Stimulated activated CD8-positive, alpha-beta memory T cell treated with anti-CD3 and anti-CD28 coated beads, Interleukin-12 subunit alpha, Interleukin-12 subunit beta, amount 100 ng/mL, for 24 hours (primary cell): ENCODE measurements around the gene STXBP2.

Experiments used
- DNase-seq: peaks from one replicate; pipeline ENCODE4 v3.0.0-alpha.2; 2020; ENCODE audit errors: extremely low read depth

The STXBP2 gene

DNA sequence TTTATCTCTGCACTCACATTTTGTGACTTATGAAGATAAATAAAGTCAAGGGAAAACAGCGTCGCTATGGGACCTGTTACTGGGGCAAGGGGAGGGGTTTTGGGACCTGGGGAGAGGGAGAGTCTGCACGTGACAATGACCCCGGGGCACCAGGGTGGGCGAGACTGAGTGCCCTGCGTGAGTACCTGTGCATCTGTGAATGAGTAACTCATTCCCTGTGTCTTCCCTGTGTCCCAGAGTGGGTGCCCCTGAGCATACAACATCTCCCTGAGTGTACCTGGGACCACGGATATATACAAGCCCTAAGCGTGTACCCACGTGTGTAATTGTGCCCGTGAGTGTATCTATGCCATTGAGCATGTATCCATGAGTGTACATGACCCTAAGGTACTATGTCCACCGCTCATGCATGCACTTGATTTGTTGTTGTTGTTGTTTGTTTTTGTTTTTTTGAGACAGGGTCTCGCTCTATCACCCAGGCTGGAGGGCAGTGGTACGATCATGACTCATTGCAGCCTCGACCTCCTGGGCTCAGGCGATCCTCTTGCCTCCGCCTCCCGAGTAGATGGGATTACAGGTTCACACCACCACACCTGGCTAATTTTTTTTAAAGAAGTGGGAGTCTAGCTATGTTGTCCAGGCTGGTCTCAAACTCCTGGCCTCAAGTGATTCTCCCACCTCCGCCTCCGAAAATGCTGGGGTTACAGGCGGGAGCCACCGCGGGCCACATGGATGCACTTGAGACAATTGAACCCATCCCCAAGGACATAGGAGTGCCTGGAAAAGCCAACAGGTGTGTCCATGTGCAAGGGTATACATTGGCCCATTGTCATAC, 43.1 kb downstream of the STXBP2 start:
- no peak for DNase-seq

DNA sequence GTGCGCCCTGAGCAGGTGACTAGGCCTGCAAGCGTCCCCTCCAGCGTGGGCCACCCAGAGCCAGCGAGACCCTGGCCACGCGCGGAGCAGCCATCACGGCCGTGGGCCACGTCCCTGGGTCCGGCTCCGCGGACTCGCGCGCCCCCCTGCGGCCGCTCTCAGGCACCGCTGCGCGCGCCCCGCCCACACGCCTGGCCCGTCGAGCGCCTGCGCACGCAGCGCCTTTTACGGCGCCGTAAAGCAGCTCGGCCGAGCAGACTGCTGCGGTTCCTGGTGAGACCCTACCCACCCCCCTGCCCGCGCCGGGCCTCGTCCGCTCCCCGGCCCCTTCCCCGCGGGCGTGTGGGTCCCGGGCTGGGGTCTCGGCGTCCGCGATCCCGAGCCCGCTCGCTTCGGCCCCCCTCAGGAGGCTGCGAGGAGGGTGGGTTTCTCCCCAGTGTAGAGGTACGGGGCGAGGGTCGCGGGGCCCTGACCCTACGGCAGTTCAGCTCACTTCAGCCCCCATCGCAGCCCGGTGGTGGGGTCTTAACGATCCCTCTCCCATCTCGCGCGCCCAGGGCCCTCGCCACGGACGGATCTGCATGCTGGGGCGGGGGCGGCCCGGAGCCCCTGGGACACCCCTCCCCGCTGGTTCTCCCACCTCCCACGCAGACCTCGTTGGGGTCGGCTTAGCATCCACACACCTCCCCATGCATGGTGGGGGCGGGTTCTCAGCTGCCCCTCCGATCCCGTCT, 43.9 kb downstream of the STXBP2 start, which contains the start of gene TRAPPC5:
TRAPPC5 (plus strand) TSS at position 228 of the 734 bp plus-strand sequence. CDS start 1,421 bp downstream, outside the sequence.
- DNase-seq, result peak; percentile 60

DNA sequence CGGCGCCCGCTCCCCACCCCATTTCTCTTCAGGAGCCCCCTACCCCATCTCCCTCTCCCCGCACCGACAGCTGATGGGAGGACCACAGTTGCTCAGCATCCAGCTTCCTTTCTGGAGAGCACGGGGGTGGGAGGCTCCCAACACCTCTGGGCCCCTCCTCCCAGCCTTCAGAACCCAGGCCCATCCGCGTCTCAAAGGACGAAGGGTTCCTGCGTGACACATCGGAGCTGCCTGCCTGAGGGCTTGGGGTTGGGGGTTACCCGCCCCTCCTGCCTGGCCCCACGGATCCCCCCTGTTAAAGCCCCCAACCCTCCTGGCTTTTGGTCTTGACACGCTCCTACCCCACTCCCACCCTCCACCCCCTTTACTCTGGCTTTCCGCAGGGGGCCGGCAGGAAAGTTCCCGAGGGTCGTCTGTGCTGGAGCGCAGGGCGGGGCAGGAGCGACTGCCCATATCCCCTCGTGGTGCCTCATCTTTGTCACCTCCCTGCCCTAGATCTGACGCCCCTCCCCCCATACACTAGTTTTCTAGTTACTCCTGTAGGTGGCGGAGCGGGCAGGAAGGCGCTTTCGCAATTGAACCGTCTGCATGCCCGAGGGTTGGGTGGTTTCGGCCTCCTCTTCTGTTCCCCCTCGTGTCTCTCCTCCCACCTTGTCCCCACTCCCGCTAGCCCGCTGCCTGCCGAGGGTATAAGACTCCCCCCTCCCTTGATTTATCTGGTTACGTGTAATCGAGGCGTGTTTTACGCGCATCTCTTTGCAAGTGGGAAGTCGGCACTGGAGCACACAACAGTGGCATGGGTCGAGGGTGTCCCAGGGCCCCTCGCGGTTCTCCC, 44.6 kb downstream of the STXBP2 start:
- DNase-seq, result peak; percentile 71

DNA sequence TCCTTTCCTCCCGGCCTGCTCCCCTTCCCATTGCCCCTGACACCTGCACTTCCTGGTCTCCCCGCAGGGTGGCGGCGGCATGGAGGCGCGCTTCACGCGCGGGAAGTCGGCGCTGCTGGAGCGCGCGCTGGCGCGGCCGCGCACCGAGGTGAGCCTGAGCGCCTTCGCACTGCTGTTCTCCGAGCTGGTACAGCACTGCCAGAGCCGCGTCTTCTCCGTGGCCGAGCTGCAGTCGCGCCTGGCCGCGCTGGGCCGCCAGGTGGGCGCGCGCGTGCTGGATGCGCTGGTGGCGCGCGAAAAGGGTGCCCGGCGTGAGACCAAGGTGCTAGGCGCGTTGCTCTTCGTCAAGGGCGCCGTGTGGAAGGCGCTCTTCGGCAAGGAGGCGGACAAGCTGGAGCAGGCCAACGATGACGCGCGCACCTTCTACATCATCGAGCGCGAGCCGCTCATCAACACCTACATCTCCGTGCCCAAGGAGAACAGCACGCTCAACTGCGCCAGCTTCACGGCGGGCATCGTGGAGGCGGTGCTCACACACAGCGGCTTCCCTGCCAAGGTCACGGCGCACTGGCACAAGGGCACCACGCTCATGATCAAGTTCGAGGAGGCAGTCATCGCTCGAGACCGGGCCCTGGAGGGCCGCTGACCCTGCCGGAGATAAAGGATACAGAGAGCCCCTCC, 45.4 kb downstream of the STXBP2 start:
- no peak for DNase-seq

DNA sequence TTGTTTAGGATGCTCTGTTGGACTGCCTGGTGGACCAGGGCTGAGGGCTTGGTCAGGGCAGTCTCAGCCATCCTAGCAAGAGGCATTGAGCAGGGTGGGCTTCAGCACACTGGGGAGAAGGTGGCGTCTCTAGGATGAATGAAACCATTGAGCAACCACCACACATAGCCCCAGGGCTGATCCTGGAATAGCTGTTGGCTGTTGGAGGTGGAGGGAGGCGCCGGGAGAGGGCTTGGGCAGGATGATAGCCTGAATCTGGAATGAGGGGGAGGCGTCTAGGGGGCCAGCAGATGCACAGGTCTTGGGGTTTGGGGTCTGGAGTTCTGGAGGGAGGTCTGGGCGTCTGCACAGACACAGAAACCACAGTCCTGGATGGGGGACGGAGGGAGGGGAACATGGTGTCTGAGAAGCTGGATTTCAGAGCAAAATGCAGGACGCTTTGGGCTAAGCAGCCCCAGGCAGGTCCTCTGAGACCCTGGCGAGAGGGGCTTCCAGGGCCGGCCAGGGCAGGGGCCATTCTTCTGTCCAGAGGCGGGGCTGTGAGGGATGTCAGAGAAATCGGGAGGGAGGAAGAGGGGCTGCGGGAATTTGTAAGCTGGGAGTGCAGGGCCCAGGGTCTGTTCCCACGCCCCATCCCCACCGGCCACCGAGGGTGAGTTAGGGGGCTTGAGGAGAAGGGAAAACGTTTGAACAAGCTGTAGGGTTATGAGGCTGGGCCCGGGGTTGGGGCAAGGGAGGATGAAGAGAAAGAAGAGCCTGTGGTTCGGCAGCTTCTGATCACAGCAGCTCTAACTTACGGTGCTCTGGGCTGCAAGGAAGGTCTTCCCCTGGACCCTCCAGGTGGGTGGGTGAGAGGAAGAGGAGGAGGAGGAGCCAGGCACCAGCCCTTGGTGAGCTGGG, 48.9 kb downstream of the STXBP2 start:
- DNase-seq, result no peak

DNA sequence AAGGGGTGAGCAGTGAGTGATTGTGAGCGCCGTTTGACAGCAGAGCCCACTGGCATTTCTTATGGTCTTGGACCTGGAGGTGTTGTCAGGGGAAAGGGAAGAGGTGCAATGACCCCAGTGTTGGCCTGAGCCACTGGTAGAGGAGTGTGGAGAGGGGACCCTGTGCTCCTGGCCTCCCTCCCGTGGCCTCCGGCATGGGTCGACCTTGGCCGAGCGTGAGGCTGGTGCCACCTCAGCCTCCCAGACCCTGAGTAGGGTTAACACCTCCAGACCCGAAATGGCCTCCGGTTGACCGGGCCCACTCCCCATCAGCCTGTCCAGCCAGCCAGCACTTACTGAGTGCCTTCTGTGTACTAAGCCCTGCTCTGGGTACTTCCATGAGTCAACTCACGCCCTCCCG, 50.3 kb downstream of the STXBP2 start:
- no peak for DNase-seq

DNA sequence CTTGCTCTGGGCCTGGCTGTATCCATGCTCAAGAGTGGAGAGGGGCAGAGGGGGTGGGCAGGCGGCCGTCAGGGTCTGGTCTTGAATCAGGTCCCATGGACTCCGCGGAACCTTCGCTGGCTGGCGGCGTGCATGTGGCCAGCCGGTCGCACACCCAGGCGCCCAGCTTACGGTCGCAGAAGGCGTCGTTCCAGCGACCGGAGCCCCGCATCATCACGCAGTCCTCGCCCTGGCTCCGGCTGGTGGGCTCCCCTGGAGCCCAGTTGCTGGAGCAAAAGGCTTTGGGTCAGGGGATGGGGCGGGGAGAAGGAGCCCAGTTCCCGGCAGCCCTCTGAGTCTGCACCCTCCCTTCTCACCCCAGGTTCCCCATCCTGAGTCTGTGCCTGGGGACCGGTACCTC, 52.3 kb downstream of the STXBP2 start:
- no peak for DNase-seq

DNA sequence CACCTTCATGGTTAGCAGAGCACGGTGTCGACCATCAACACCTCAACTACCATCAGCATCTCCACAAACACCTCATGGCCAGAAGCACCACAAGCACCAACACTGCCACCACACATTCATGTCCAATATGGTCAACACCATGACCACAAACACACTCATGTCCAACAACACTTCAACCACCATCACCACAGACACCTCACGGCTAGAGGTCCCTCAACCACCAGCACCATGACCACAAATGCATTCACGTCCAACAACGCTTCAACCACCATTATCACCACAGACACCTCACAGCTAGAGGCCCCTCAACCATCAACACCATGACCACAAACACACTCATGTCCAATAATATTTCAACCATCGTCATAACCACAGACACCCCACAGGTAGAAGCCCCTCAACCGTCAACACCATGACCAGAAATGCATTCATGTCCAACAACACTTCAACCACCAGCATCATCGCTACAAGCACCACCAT, 53.9 kb downstream of the STXBP2 start:
- no peak for DNase-seq

DNA sequence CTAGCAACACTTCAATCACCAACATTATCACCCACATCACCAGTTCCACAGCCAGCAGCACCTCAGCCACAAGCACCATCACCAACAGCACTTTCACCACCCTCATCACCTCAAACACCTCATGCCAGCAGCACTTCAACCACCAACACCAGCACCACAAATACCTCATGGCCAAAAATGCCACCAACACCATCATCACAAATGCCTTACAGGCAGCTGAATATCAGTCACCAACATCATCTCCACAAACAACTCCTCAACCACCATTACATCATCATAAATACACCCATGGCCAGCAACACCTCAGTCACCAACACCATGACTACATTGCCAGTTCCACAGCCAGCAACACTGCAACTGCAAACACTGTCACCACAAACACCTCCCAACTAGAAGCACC, 54.6 kb downstream of the STXBP2 start:
- DNase-seq, result no peak

DNA sequence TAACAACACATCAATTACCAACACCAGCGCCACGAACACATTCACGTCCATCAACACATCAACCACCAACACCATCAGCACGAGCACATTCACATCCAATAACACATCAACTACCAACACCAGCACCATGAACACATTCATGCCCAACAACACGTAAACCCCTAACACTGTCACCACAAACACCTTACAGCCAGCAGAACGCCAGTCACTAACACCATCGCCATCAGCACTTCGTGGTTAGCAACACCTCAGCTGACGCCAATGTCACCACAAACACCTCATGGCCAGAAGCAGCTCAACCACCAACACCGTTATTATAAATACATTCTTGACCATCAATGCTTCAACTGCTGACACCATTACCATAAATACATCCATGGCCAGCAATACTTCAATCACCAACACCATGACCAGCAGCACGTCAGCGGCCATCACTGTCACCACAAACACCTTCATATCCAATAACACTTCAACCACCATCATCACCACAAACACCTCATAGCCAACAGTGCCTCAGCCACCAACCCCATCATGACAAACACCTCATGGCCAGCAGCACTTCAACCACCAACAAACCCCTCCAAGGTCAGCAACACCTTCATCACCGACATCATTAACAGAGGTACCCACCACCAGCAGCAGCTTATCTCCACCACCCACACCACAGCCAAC, 55.6 kb downstream of the STXBP2 start:
- DNase-seq, result no peak

DNA sequence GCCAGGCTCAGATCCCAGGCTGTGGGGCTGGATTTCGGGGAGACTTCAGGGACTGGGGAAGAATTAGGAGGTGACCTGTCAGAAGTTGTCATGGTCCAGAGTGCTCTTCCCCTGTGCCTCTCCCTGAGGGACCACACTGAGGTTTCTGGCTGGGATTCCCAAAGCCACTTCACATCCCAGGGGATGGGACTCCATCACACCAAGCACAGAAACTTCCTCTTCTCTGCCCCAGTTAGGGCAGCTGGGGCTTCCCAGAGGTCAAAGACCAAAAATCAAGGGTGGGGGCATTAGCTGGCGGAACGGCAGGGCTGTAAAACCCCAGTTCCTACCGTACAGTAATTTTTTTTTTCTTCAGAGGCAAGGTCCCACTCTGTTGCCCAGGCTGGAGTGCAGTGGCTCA, 57.6 kb downstream of the STXBP2 start:
- DNase-seq, result no peak
